ENCODE data around the gene RAD51C.
"Not testable (repeated sequence)": the region's sequence is repeated elsewhere in the genome, so short reads cannot be mapped to it uniquely, and the experiment has no call there.

RAD51C gene

GRCh38 chr17:58692239-58693055 lies at the start of gene RAD51C:
RAD51C (plus strand) TSS chr17:58692602; CDS start chr17:58692644, 42 bp downstream.
- peak; percentile 89 to 94 for DNase-seq

DNA sequence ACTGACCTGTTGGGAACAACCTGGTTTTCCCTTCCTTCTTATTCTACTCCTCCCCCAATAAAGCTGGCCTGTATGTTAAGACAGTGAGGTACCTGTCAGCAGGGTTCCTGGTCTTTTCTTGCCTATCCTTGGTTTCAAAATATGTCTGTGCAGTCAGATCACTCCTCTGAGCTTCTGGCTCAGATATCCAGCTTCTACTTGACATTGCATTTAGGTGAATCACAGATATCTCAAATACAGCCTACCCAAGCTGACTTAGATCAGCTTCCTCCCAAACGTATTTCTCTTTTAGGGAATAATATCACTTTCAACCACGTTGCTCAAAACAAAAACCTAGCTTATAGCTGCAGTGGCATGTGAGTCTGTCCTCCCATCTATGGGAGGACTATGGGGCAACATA lies 49.3 kb upstream of the RAD51C start:
- no peak for DNase-seq

- no peak for DNase-seq
These were observed 44.2 kb upstream of the RAD51C start for GRCh38 chr17:58648236-58648635.

DNA sequence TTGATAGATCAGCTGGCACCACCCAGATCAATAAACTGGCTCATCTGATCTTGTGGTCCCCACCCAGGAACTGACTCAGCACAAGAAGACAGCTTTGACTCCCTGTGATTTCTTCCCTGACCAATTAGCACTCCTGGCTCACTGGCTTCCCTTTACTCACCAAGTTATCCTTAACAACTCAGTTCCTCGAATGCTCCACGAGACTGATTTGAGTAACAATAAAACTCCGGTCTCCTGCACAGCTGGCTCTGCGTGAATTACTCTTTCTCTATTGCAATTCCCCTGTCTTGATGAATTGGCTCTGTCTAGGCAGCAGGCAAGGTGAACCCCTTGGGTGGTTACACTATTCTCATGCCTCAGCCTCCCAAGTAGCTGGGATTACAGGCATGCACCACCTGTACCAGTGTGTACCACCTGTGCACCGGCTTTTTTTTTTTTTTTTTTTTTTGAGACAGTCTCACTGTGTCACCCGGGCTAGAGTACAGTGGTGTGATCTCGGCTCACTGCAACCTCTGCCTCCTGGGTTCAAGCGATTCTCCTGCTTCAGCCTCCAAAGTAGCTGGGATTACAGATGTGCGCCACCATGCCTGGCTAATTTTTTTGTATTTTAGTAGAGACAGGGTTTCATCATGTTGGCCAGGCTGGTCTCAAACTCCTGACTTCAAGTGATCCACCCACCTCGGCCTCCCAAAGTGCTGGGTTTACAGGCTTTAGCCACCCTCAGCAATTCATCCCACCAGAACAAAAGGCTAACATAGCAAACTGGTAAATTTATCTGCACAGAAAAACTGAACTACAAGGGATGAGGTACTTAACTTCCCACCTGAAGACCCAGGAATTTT lies 34.2 kb upstream of the RAD51C start:
- DNase-seq: not testable (repeated sequence)

- DNase-seq: peak; percentile 90 to 96
These were observed 33.3 kb upstream of the RAD51C start for GRCh38 chr17:58658804-58659713.

DNA sequence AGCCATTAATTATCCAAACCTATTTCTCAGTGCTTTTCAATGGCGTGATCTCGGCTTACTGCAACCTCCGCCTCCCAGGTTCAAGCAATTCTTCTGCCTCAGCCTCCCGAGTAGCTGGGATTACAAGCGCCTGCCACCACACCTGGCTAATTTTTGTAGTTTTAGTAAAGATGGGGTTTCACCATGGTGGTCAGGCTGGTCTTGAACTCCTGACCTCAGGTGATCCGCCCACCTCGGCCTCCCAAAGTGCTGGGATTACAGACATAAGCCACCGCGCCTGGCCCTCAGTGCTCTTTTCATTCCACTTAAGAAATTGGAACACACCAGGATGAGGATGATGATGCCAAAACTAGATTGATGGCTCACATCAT lies 32.7 kb upstream of the RAD51C start:
- DNase-seq: not testable (repeated sequence)

- DNase-seq: no peak
These were observed 31.8 kb upstream of the RAD51C start for GRCh38 chr17:58660621-58661020.

- DNase-seq: no peak
These were observed 30.9 kb upstream of the RAD51C start for GRCh38 chr17:58661499-58661898.

GRCh38 chr17:58664302-58664701 lies 28.1 kb upstream of the RAD51C start:
- DNase-seq: no peak

GRCh38 chr17:58665946-58666857 lies 26.2 kb upstream of the RAD51C start:
- DNase-seq: peak; percentile 68 to 76

DNA sequence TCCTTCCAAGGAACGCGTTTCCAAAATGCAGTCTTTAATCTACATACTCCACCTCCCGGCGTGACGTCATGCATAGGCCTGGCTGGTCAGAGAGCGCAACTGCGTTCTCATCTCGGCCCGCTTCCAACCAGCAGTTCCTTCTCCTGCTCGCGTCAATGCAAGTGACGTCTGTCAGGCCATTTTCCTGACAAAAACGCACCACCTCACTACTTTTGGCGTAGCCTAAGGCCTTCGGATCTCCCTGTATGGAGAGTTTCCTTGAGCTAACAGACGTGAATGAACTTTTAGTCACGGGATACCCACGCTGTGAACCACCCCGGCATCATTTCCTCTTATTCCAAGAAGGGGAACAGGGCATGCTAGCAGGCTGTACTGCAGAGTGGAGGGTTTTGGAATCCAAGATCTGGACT lies 25.5 kb upstream of the RAD51C start:
- DNase-seq: peak; percentile 93

GRCh38 chr17:58667934-58668597 lies 24.3 kb upstream of the RAD51C start:
- DNase-seq: no peak

- no peak for DNase-seq
These were observed 23.8 kb upstream of the RAD51C start for GRCh38 chr17:58668598-58668935.

GRCh38 chr17:58669853-58670252 lies 22.5 kb upstream of the RAD51C start:
- no peak for DNase-seq

DNA sequence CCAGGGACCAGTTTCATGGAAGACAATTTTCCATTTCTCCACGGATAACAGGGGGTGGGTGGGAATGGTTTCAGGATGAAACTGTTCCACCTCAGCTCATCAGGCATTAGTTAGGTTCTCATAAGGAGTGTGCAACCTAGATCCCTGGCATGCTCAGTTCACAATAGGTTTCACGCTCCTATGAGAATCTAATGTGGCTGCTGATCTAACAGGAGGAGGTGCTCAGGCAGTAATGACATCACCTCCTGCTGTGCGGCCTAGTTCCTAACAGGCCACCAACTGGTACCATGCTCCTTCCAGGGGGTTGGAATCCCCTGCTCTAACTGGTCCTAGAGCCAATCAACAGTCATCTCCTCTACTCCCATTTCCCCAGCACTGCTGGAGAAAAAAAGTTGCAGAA lies 20.4 kb upstream of the RAD51C start:
- no peak for DNase-seq

- no peak for DNase-seq
These were observed 15.1 kb upstream of the RAD51C start for GRCh38 chr17:58677194-58677880.

GRCh38 chr17:58678287-58678686 lies 14.1 kb upstream of the RAD51C start:
- DNase-seq: not testable (repeated sequence)

DNA sequence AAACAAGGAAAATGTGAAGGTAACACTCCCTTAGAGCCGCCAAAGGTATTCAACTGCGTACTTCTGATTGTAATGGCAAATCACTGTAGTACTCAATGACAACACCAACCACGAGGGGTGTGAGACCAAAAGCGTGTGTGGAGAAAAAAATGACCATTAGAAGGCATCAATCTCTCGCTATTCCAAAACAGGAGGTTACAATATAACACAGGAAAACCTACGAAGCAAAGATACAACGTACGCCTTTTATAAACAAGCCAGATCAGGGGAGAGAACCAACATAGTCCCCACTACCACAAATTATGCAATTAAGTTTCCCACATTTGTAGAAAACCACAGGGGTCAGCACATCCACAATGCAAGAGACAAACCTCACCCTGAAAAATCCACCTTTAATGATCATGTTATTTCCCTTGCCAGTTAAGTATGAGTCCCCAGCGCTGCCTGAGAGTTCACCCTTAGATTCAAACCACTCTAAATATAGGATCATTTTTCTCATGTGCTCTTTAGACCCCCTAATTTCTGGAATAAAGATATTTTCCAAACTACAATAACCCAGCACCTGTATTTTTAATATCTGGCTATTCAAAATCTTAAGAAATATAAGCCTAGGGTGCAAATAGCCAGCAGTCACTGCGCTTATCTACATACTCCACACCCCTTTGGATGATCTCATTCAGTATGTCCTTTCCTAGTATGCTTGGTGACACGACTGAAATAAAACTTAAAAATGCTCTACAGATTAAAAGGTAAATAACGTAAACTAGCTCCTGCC lies 13.0 kb upstream of the RAD51C start:
- peak; percentile 33 to 60 for DNase-seq

DNA sequence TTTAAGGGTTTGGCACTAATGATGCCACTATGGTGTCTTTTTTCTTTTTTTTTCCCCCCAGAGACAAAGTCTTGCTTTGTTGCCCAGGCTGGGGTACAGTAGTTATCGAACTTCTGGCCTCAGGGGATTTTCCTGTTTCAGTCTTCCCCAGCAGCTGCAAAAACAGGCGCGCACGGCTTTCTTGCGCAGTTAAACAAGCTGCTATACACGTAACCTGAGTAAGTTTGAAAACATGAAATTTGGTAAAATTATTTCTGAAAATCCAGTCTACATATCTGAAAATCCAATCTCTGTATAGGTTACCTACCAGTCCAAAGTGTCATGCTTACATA lies 12.4 kb upstream of the RAD51C start:
- no peak for DNase-seq

DNA sequence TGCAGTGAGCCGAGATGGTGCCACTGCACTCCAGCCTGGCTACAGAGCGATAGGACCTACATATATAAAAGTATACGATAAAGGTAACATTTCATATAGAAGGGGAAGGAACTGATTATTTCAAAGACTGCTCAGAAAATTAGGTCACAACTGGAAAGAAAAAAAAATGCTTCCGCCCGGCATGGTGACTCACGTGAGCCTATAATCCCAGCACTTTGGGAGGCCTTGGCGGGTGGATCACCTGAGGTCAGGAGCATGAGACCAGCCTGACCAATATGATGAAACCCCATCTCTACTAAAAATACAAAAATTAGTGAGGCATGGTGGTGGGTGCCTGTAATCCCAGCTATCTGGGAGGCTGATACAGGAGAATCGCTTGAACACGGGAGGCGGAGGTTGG lies 8.4 kb upstream of the RAD51C start:
- DNase-seq: no peak

All from NCI-H2081 (cell line).